ENCODE data around the gene CYP4X1.
"Not testable (repeated sequence)": the region's sequence is repeated elsewhere in the genome, so short reads cannot be mapped to it uniquely, and the experiment has no call there.

The CYP4X1 gene, protein sequence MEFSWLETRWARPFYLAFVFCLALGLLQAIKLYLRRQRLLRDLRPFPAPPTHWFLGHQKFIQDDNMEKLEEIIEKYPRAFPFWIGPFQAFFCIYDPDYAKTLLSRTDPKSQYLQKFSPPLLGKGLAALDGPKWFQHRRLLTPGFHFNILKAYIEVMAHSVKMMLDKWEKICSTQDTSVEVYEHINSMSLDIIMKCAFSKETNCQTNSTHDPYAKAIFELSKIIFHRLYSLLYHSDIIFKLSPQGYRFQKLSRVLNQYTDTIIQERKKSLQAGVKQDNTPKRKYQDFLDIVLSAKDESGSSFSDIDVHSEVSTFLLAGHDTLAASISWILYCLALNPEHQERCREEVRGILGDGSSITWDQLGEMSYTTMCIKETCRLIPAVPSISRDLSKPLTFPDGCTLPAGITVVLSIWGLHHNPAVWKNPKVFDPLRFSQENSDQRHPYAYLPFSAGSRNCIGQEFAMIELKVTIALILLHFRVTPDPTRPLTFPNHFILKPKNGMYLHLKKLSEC

DNA sequence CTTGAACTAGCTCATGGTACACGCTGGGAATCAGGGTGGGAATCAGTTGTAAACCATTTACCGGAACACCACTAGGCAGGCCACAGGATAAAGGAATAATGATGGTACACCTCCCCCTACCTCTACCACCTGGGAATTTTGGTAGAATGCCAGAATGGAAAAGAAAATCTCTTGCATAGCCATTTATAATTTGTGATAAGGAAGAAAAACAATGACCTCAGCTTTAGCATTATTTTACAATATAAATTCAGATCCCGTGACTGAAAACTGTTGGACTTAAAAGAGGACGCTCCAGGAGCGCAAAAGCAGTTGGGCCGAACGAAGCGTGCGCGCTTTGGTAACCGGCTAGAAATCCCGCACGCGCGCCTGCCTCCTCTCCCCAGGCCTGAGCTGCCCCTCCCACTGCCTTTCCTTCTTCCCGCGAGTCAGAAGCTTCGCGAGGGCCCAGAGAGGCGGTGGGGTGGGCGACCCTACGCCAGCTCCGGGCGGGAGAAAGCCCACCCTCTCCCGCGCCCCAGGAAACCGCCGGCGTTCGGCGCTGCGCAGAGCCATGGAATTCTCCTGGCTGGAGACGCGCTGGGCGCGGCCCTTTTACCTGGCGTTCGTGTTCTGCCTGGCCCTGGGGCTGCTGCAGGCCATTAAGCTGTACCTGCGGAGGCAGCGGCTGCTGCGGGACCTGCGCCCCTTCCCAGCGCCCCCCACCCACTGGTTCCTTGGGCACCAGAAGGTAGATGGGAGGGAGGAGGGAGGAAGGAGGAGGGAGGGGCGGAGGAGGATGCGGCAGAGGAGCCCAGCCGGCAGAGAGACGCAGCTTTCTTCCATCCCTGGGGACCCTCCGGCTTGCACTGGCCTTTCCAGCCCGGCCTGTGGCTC is at the start of gene CYP4X1:
Gene CYP4X1, plus strand, starts transcription at position 402 of the 873 bp plus-strand sequence. Its CDS starts 149 bp downstream, at position 551.
- DNase-seq, result no peak

DNA sequence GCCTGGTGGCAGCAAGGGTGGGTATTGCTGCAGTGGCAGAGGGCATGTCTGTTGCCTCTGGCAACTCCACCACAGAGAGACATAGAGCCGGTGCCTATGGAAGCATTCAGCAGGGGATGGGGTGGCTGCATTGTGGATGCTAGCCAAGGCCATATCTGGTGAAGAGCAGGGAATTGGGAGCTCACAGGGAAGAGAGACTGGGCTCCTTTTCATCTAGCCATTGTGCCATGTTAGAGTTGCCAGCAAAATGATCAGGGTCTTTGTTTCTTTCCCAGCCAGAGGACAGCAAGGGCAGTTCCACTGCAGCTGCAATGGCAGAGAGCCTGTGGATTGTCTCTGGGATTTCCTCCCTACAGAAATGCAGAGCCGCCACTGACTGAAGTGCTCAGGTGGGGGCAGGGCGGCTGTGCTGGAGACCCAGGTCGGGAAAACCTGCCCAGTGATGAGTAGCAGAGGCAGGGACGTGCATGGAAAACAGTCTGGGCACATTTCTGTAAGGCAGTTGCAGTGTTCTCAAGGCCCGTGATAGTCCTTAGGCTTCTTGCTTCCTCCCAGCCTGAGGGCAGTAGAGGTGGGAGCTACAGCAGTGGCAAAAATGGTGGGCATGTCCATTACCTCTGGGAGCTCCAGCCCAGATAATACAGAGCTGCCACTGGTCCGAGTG is 40.2 kb upstream of the CYP4X1 start:
- DNase-seq, result no peak

DNA sequence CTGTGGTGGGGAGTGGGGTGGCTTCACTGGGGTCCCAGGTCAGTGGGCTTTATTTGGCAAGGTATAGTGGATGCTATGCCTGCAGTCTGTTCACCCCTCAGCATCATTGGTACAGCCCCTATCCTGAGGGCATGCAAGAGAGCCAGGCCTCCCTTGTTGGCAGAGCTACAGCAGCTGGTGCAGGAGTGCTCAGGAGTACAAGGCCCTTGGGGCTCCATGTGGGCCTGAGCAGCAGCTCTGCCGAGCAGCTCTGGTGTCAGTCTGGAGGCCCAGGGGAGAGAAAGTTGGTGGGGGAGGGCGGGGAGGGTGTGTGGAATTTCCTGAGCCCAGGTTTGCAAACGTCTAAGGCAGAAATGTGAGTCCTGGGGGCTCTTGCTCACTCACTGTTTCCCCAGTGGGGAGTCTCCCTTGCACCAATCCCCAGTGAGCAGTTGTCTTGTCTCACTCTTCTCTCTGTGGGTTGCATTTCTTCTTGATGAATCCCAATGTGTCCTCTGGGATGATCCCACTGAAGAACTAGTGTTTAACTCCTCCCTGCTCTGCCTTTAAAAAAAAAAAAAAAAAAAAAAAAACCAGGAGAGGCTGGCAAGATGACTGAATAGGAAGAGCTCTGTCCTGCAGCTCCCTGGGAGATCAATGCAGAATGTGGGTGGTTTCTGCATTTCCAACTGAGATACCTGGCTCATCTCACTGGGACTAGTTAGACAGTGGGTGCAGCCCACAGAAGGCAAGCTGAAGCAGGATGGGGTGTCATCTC is 39.5 kb upstream of the CYP4X1 start:
- no peak for DNase-seq

DNA sequence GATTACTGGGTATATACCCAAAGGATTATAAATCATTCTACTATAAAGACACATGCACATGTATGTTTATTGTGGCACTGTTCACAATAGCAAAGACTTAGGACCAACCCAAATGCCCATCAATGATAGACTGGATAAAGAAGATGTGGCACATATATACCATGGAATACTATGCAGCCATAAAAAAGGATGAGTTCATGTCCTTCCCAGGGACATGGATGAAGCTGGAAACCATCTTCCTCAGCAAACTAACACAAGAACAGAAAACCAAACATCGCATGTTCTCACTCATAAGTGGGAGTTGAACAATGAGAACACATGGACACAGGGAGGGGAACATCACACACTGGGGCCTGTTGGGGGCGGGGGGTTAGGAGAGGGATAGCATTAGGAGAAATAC is 32.9 kb upstream of the CYP4X1 start:
- not testable (repeated sequence) for DNase-seq

DNA sequence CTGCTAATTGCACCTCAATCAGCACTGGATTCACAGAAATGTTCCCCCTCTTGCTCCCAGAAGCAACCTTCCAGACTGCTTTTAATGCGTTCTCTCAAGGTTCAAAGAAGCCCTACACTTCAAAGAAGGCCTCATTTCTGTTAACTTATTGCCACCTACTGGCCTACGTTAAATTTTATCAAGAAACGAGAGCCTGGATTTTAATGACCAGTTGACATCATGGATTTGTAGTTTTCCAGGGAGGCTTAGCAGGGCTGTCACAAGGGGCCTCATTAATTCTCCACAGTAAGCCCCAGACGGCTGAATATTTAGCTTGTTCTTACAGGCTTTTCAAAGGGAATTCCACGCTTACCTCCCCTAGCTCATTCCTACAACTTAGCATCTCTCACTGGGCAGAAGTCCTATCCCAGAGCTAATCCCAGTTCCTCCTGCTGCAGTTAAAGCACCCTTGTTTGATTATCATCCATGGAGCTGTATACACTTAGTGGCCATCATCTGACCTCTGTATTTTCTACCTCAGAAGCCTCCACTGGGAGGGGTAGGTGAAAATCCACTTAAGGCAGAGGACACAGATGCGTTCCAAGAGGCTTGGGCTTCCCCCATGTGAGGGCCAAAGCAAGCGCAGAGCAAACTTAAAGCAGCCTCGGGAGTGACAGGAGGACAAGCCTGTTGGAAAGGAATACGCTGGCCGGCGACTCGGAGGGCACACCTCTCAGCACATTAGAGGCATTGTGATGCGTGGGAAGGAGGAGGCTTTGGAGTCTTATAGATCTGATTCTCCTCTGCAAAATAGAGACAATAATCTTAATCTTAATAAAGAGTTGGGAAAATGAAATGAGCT is 32.2 kb upstream of the CYP4X1 start:
- DNase-seq, result no peak

DNA sequence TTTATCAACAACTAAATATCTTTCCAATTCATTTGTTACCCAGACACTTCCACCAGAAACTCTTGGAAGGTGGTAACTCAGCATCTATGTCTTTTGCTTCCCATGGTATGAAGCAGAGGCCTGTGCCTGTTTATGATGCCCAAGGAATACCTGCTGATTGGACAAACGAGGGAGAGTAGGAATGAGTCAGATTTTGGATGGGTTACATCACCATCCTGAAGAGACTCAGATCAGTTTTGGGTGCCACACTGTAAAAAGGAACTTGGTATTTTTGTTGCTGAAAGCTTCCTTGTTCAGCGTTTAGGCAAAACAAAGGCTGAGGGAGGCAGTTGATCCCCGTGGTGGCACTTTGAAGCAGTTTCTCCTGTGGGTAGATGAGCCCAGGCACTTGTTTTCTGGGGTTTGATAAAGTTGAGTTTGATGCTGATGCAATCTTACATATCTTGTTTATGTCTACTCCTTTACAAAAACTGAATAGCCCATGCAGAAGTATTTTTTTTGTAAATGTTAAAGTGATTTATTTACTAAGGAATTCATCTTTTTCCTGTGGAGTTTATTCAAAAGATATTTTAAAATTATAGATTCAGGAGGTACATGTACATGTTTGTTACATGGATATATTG is 26.7 kb upstream of the CYP4X1 start:
- no peak for DNase-seq

DNA sequence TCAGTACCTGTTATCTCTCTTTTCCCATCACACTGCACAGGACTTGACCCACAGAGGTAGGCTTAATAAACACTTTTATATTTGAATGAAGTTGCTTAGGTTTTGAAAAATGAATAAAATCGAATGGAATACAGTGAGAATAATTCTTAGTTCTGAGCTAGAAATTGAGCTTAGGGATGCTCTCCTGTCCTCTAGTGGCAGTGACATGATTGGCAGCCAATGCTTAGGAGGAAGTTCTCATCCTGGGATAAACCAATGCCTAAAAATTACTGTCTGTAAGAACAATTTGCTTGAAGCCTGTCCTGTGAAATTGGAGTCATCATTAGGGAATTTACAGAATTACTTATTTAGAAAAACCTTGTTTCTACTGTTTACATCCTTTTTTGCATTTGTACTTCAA is 21.3 kb upstream of the CYP4X1 start:
- DNase-seq, result no peak

DNA sequence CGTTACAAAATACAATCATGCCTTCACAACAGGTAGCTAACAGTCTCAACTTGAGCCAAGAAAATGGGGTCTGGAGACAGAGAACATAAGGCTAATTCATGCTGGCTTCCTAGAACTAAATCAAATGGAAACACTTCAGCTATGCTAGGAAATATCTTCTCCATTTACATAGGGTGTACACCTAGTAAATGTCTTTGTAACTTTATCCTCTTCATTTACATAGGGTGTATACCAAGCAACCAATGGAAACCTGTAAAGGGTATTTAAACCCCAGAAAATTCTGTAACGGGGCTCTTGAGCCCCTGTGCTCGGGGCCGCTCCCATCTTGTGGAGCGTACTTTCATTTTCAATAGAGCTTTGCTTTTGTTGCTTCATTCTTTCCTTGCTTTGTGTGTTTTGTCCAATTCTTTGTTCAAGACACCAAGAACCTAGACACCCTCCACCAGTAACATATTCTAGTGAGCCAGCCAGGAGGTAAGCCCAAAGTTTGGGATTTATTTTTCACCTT is 19.5 kb upstream of the CYP4X1 start:
- DNase-seq, result no peak

DNA sequence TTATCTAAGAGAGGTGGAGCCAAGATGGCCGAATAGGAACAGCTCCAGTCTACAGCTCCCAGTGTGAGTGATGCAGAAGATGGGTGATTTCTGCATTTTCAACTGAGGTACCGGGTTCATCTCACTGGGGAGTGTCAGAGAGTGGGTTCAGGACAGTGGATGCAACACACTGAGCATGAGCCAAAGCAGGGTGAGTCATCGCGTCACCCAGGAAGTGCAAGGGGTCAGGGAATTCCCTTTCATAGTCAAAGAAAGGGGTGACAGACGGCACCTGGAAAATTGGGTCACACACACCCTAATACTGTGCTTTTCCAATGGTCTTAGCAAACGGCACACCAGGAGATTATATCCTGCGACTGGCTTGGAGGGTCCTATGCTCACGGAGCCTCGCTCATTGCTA is 17.0 kb upstream of the CYP4X1 start:
- not testable (repeated sequence) for DNase-seq

DNA sequence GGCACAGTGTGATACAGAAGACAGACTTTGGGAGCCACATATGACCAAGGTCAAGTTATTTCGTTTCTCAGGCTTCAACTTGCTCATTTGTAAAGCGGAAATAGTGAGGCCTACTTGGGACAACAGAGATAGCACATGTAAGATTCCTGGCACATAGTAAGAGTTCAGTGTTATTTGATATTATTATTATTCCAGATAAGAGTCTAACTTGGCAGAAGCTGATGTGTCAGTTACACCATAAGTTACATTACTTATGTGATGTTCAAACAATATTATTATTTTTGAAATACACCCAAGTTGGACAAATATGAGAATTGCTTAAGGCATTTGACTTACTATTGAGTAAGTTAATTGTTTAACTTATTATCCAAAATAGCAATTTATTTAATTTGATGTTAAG is 10.2 kb upstream of the CYP4X1 start:
- no peak for DNase-seq

DNA sequence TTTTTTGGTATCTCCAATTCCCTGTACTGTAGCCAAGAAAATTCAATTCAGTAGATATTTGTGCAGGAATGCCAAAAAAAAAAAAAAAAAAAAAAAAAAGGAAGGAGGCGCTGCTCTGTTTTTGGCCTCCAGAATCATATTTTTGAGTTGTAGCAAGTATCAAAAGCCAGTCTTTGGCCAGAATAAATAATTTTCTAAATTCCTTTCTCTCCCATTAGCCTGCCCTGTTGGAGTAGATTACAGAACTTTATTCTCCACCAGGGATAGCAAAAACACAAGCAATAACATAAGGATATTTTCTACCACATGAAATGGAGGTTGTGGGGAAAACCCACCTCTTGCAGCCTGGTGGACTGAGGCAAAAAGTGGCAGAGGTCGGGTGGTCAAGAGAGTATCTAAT is 2.4 kb upstream of the CYP4X1 start:
- no peak for DNase-seq

DNA sequence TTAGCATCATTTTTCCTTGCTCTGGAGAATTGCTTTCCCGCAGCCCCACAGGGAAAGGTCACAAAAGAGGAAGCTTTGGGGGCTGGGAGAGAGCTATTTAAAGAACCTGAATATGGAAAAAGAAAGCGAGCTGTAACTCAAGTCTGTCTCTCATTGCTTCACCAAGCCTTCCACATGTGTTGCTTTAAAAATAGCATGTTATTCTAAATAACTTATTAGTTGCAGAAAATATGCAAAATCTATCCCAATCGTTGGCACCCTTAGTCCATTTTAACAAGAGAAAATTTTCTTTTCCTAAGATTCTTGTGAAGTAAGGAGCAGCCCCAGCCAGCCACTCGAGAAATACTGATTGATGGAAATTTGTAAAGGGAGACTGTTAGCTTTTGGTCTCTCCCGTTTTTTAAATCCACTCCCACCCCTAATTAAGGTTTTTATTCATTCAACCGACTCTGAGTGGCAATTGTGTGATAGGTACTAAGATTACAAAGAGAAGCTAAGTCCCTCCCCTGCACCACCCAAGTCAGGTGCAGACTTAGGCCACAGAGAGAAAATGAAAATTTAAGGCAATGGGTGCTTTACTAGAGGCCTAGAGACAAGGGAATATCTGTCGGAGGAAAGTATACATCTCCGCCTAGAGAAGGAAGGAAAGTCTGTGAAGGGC is 802 bp downstream of the CYP4X1 start:
- no peak for DNase-seq

DNA sequence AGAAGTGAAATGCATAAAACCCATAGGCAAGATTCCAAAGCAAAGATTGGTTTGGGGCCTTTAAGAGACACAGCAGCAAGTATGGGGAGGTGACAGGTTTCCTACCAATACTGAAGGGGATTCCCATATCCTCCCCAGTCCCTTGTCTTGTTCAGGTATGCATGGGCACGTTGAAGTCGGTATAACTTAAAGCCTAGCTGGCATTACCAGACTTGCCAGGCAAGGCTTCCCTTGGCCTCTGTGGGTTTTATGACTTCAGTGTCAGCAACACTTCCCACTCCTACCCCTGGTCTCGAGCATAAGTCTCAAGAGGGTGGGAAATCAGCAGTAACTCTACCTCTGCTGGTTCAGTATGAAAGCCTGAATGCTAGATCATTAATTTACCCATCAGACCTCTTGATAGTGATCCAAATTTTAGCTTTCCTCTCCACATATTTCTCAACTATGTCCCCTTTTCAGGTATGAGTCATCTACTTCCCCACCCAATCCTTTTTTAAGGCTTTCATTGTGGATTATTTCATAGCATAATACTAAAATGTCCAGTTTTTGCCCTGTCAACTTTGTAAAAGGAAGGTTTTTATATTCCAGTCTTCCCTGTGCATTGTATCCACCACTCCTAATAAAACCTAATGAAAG is 6.8 kb downstream of the CYP4X1 start:
- no peak for DNase-seq

DNA sequence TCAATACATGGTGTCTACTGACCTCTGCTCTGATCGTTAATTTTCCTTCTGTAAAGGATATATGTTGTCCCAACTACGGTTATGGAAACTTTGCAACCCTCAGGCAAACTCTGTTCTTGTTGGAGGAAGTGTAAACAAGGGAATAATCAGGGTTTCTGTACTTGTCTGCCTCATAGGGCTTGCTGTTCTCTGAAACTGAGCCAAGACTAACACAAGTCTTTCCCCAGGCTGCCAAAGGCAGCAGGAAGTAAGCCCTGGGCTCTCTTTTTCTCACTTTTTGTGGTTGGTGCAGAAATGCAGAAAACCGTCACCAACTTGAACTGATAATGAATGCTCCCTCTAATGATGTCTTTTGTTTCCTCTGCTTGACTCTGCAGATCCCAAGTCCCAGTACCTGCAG is 7.6 kb downstream of the CYP4X1 start:
- no peak for DNase-seq

DNA sequence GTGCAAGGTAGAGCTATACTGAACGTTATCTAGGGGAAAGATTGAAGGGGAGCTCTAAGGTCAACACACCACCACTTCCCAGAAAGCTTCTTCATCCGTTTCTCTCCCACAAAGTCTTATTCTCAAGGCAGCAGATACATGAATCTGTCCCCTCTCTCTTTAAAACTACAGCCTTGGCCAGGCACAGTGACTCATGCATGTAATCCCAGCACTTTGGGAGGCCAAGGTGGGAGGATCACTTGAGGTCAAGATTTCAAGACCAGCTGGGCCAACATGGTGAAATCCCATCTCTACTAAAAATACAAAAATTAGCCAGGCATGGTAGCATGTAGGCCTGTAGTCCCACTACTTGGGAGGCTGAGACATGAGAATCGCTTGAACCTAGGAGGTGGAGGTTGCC is 8.1 kb downstream of the CYP4X1 start:
- no peak for DNase-seq

DNA sequence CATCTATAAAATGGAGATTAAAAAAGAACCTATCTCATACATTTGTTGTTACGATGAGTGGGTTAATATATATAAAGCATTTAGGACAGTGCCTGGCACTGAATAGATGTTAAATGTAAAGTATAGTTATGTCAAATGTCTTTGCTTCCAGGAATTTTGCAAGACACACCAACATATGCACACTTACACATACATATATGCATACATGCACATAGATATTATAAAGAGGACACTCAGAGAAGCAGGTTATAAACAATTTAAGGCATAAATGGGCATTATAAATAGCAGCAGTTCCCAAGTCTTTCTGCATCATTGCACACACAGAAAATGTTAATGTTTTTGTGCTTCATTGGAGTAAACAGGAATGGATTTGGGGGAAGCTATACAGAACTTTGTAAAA is 13.3 kb downstream of the CYP4X1 start:
- DNase-seq, result no peak

DNA sequence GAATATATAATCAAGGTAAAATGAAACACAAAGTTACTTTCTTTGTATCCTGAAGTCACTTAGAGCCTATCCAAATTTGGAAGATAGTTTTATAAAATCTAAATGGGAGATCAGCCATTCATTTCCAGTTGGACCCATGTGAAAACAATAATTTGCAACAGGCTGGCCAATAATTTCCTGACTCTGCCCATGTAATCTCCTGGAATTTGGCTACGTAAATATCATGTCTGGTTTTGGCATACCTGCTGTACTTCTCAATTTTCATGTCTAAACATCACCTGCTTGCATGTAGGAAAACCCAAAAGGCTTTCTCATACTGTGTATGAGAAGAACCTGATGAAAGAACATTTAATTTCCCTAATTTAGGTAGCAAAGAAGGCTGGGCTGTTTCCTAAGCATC is 35.9 kb downstream of the CYP4X1 start:
- no peak for DNase-seq

DNA sequence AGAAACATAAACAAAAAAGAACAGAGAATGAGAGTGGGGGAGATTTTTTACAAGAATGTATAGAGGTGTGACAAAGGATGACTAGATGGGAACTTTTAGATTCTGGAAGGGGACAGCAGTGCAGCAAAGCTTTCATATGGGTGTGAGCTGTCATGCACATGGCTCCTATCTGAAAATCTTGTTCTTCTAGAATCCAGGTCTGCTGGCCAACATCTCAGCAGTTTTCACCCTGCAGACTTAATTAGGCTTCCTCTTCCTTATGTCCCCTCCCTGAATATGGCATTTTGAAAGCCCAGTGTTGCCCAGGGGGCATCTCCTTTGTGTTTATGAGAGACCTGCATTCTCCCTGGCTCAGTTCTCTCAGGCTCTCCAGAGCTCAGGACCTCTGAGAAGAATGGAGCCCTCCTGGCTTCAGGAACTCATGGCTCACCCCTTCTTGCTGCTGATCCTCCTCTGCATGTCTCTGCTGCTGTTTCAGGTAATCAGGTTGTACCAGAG is 43.7 kb downstream of the CYP4X1 start, which contains the start of gene CYP4Z1:
Gene CYP4Z1, plus strand, starts transcription at position 135 of the 498 bp plus-strand sequence. Its CDS starts 260 bp downstream, at position 395.
- DNase-seq, result no peak

DNA sequence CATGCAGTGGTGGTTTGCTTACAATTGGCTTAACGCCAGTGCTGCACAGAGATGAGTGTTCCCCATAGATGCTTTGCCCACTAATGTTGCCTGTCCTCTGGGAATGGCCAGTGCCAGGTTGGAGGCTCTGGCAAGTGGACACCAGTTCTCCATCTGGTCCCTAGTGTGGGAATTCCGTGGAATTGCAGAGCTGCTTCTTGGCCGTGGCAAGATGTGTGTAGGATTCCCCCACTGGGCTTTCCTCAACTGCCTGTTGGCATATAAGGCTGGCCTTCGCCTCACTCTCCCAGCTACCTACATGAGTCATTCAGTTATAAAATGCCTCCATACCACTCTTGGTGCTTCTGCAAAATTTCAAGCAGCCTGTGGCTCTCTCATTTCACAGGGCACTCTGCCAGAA is 45.6 kb downstream of the CYP4X1 start:
- DNase-seq, result not testable (repeated sequence)
